OCI-LY3 (cell line): ENCODE results near the gene ANKRD18B.
"Not testable (repeated sequence)": the region's sequence is repeated elsewhere in the genome, so short reads cannot be mapped to it uniquely, and the experiment has no call there.

ENCODE experiments used
- H2AFZ ChIP-seq: fragments of 200-600, 300-600 bp; shearing (Covaris generic); 2 replicates; pipeline ENCODE4 v1.6.0; 2014; ENCODE audit warnings: antibody characterized with exemption, low read depth, low read length
- H3K27ac ChIP-seq: fragments of 200-600, 300-600 bp; sonication (generic); 2 replicates; pipeline ENCODE4 v1.5.1; 2014; ENCODE audit warnings: mild to moderate bottlenecking, low read length, moderate library complexity, mixed read lengths
- H3K27me3 ChIP-seq: fragments of 200-600, 300-600 bp; sonication (generic); 2 replicates; pipeline ENCODE4 v1.6.1; 2014; ENCODE audit warnings: low read depth, low read length, mixed read lengths
- H3K36me3 ChIP-seq: fragments of 200-600, 300-600 bp; sonication (generic); replicated peaks from 2 replicates; pipeline ENCODE3; 2014; ENCODE audit warnings: low read depth, low read length, mixed read lengths
- H3K4me1 ChIP-seq: fragments of 300-600, 200-600 bp; sonication (generic); 2 replicates; pipeline ENCODE4 v1.6.1; 2014; ENCODE audit warnings: low read length, mixed read lengths
- H3K4me2 ChIP-seq: fragments of 200-600, 300-600 bp; sonication (generic); 2 replicates; pipeline ENCODE4 v1.6.1; 2014; ENCODE audit warnings: low read length, mixed read lengths
- H3K4me3 ChIP-seq: fragments of 300-600, 200-600 bp; sonication (generic); 2 replicates; pipeline ENCODE4 v1.5.1; 2014; ENCODE audit warnings: antibody characterized with exemption, mild to moderate bottlenecking, low read length, moderate library complexity
- H3K79me2 ChIP-seq: fragments of 300-600, 200-600 bp; shearing (Covaris generic); 2 replicates; pipeline ENCODE4 v1.6.1; 2014; ENCODE audit warnings: mild to moderate bottlenecking, low read length, mixed read lengths
- H3K9ac ChIP-seq: fragments of 300-600, 200-600 bp; shearing (Covaris generic); 2 replicates; pipeline ENCODE4 v1.6.0; 2014; ENCODE audit warnings: mild to moderate bottlenecking, low read length, moderate library complexity
- H3K9me3 ChIP-seq: fragments of 200-600, 300-600 bp; shearing (Covaris generic); 2 replicates; pipeline ENCODE4 v1.6.1; 2014; ENCODE audit warnings: low read length, mixed read lengths; ENCODE audit not compliant: insufficient read depth
- H4K20me1 ChIP-seq: fragments of 200-600, 300-600 bp; sonication (generic); 2 replicates; pipeline ENCODE4 v1.6.1; 2016; ENCODE audit warnings: low read length, mixed read lengths; ENCODE audit not compliant: insufficient read depth
- EZH2phosphoT487 ChIP-seq: fragments of 200-600 bp; shearing (Covaris generic); IDR thresholded peaks from 2 replicates; pipeline ENCODE4 v1.6.1; 2018; ENCODE audit warnings: antibody characterized with exemption, mixed run types, low read depth
- TF ChIP-seq, protein P1 (sequence below): fragments of 200-600, 300-600 bp; sonication (generic); IDR thresholded peaks from 2 replicates; pipeline ENCODE4 v1.5.1; 2014; ENCODE audit warnings: antibody characterized with exemption, low read length, low read depth

ANKRD18B gene

DNA sequence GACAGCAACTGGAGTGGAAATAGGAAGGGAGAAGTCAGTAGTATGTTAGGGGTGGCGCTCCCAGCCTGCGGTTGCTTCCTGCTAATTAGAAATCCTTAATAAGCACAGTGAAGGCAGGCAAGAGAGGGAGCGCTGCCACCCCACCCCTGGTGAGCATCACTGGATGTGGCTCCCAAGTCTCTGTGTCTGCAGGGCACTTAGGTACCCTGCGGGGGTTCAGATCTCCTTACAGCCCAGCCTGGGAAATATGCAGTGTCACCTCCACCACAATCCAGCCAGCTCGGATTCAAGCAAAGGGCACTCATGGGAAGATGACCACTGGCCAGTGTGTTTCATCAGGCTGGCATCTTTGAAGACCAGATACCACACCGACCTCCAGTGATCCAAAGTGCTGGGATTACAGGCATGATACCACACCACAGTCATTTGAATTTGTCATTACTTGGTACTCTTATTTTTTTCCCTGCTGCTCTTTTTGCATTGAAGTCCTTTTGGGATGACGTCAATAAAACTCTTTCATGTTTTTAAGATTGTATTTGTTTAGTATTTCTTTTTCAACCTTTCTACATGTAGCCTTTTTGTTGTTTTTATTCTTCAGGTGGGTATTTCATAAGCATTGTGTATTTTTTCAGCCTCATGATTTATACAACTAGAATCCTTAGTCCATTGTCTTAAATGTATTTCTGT lies 90.1 kb downstream of the ANKRD18B start:
- H4K20me1 ChIP-seq: no peaks in the 10 kb centered on the region
- H3K27me3 ChIP-seq: peaks cover 5% of the 10 kb centered on the region; the same call in 1 of the 2 replicates
- no peak overlapping the region for H3K4me2 ChIP-seq
- no peak overlapping the region for H3K9ac ChIP-seq
- TF ChIP-seq EZH2phosphoT487: no peak
- TF ChIP-seq, protein P1, sequence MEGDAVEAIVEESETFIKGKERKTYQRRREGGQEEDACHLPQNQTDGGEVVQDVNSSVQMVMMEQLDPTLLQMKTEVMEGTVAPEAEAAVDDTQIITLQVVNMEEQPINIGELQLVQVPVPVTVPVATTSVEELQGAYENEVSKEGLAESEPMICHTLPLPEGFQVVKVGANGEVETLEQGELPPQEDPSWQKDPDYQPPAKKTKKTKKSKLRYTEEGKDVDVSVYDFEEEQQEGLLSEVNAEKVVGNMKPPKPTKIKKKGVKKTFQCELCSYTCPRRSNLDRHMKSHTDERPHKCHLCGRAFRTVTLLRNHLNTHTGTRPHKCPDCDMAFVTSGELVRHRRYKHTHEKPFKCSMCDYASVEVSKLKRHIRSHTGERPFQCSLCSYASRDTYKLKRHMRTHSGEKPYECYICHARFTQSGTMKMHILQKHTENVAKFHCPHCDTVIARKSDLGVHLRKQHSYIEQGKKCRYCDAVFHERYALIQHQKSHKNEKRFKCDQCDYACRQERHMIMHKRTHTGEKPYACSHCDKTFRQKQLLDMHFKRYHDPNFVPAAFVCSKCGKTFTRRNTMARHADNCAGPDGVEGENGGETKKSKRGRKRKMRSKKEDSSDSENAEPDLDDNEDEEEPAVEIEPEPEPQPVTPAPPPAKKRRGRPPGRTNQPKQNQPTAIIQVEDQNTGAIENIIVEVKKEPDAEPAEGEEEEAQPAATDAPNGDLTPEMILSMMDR: no peak
- no peaks in the 10 kb centered on the region for H3K36me3 ChIP-seq
- H3K9me3 ChIP-seq: no peaks in the 10 kb centered on the region
- H3K79me2 ChIP-seq: no peaks in the 10 kb centered on the region
- no peak overlapping the region for H3K4me3 ChIP-seq
- H3K27ac ChIP-seq: no peak overlapping the region
- no peaks in the 10 kb centered on the region for H3K4me1 ChIP-seq
- H2AFZ ChIP-seq: no peak overlapping the region

DNA sequence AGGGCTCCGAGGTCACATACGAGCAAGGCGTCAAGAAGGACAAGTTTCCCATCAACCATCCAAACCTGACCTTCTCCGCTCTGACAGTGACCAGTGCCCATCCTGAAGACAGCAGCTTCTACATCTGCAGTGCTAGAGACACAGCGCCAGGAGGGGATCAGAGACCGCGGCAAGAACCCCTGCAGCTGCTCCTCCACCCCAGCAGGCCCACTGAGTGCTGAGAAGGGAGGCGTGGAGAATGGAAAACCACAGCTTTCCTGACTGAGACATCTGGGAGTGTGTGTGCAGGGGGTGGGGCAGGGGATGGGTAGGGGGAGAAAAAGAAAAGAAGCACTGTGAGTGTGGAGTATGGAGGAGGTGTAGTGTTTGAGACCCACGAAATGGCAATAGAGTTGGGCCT lies 94.3 kb downstream of the ANKRD18B start:
- H3K27me3 ChIP-seq: peaks cover 26% of the 10 kb centered on the region; the same call in 1 of the 2 replicates
- H3K4me2 ChIP-seq, H4K20me1 ChIP-seq, H3K79me2 ChIP-seq, H2AFZ ChIP-seq, H3K4me3 ChIP-seq, H3K27ac ChIP-seq, H3K9ac ChIP-seq, H3K9me3 ChIP-seq, H3K4me1 ChIP-seq, H3K36me3 ChIP-seq: not testable (repeated sequence)

DNA sequence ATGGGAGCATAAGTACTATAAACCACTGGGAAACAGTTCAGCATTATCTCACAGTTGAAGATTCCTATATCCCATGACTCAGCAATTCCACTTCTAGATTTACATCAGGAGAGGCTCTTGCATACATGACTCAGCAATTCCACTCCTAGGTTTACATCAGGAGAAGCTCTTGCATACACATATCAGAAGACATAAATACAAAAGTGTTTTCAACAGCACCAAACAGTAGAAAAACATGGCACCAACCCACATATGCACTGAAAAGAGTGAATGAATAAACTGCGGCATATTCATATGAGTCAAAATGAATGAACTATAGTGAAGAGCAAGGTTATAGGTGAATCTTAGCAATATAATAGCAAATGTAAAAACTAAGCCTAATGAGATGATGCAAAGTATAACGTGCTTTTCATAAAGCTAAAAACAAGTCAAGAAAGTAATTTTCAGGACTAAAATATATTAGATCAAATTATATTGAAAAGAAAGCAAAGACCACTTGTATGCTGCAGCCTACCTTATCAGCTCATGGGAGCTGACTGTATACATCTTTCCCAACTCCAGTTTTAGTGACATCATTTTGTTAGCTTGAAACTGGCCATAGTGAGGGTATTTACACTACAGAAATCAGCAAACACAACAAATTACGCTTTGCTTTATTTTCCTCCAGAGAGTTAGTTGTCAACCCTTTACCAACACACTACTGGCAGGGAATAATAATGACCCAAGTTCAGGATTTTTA lies 95.8 kb downstream of the ANKRD18B start:
- H3K27ac ChIP-seq: no peak overlapping the region
- peaks cover 26% of the 10 kb centered on the region; the same call in 1 of the 2 replicates for H3K27me3 ChIP-seq
- no peak overlapping the region for H3K4me2 ChIP-seq

DNA sequence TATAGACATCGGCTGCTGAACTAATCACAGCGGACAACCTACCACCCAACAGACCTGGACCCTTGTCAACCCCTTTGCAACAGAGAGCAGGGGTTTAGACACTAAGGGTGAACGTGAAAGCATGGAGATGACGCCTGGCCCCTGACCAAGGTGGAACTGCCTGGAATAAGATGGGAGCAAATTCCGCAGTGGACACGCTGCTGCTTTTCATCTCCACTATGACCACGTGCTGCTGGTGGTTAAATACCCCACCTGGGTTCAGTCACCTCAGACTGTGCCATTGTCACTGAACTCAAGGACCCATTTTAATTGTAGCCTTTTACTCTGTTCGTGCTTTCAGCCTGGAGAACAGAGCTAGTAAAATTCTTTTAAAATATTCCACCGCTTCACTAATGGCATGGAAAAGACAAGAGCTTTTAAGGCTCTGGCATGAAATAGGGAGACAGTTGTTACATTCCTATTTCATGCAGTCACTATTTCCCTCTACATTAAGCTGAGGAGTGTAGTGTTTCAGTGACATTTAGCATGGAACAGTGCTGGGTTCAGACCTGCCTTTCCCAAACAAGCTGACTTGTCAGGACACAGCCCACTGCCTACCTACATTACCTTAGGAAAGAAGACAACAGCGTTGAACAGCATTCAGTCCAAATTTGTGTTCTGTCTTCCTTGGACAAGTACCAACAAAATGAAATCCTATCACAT lies 96.8 kb downstream of the ANKRD18B start:
- Histone ChIP-seq H3K4me1 (0 out of 2 replicates have a peak, but pooled peaks cover 3% of the 10 kb centered on the region), H3K79me2 (no peaks in the 10 kb centered on the region), H3K36me3 (no peaks in the 10 kb centered on the region), H4K20me1 (no peaks in the 10 kb centered on the region), H3K4me3 (no peak overlapping the region), H3K4me2 (no peak overlapping the region), H3K9me3 (no peaks in the 10 kb centered on the region), H3K27me3 (peaks cover 26% of the 10 kb centered on the region; the same call in 1 of the 2 replicates), H3K9ac (no peak overlapping the region), H3K27ac (no peak overlapping the region), H2AFZ (no peak overlapping the region)
- TF ChIP-seq EZH2phosphoT487: no peak
- TF ChIP-seq, protein P1: no peak

More for the DNA sequence above, 95.8 kb downstream of the ANKRD18B start:
- H2AFZ ChIP-seq: no peak overlapping the region
- TF ChIP-seq EZH2phosphoT487: no peak
- TF ChIP-seq, protein P1: no peak
- no peaks in the 10 kb centered on the region for H3K9me3 ChIP-seq
- H4K20me1 ChIP-seq: no peaks in the 10 kb centered on the region
- H3K36me3 ChIP-seq: no peaks in the 10 kb centered on the region
- H3K9ac ChIP-seq: no peak overlapping the region
- H3K4me1 ChIP-seq: 0 out of 2 replicates have a peak, but pooled peaks cover 3% of the 10 kb centered on the region
- H3K79me2 ChIP-seq: no peaks in the 10 kb centered on the region
- no peak overlapping the region for H3K4me3 ChIP-seq
